ENCODE measurements around the gene ARFRP1. TPM values are rescaled to one million over a fixed set of nuclear protein-coding genes. Genes with fewer than 3 reads are reported as not detected.

Gene ARFRP1
- total and polyA plus RNA-seq, 2 experiments from 2014 or later, result 16.7 to 24.6 TPM

GRCh38 chr20:63742381-63743024, 34.7 kb upstream of the ARFRP1 start (continued):
- TF ChIP-seq, protein P1, sequence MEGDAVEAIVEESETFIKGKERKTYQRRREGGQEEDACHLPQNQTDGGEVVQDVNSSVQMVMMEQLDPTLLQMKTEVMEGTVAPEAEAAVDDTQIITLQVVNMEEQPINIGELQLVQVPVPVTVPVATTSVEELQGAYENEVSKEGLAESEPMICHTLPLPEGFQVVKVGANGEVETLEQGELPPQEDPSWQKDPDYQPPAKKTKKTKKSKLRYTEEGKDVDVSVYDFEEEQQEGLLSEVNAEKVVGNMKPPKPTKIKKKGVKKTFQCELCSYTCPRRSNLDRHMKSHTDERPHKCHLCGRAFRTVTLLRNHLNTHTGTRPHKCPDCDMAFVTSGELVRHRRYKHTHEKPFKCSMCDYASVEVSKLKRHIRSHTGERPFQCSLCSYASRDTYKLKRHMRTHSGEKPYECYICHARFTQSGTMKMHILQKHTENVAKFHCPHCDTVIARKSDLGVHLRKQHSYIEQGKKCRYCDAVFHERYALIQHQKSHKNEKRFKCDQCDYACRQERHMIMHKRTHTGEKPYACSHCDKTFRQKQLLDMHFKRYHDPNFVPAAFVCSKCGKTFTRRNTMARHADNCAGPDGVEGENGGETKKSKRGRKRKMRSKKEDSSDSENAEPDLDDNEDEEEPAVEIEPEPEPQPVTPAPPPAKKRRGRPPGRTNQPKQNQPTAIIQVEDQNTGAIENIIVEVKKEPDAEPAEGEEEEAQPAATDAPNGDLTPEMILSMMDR (conservative IDR thresholded peaks at IDR 0.05; ENCODE audit: low read depth in 2 of 2), result no peak
- TF ChIP-seq CREB1 (CRISPR knock-in tag; IDR thresholded peaks at IDR 0.05; ENCODE audit: low read depth), result no peak

GRCh38 chr20:63741676-63742380, 34.1 kb upstream of the ARFRP1 start:
- Histone ChIP-seq H2AFZ (no peak overlapping the region), H3K27me3 (ENCODE audit: insufficient read depth) (peaks cover 6% of the 10 kb centered on the region), H3K79me2 (replicated peaks; ENCODE audit: insufficient read depth) (no peaks in the 10 kb centered on the region), H3F3A (replicated peaks; ENCODE audit: low read depth) (peaks cover 14% of the 10 kb centered on the region; the same call in 1 of the 2 replicates), H3K9me2 (ENCODE audit: insufficient read depth) (no peaks in the 10 kb centered on the region), H3K27ac (ENCODE audit: low read depth) (0 out of 2 replicates have a peak overlapping the region, but pooled peaks have one; percentile 50), H3K4me2 (peak overlapping the region; percentile 86; the same call in 1 of the 2 replicates), H3K4me3 (no peak overlapping the region), H3K36me3 (ENCODE audit: insufficient read depth) (no peaks in the 10 kb centered on the region), H3K4me1 (ENCODE audit: insufficient read depth) (peaks cover 7% of the 10 kb centered on the region; the same call in 1 of the 2 replicates), H4K20me1 (replicated peaks; ENCODE audit: insufficient read depth) (no peaks in the 10 kb centered on the region)
- Mint-ChIP-seq H3K4me3 (peak overlapping the region; percentile 68; the same call in 2 of the 3 replicates), H3K4me1 (no peaks in the 10 kb centered on the region; the same call in 2 of the 3 replicates), H3K36me3 (ENCODE audit: low read depth) (peaks cover 8% of the 10 kb centered on the region), H3K9me3 (no peaks in the 10 kb centered on the region; the same call in 2 of the 3 replicates), H3K27ac (no peak overlapping the region), H3K27me3 (ENCODE audit: insufficient read depth, low read depth, poor library complexity) (peaks cover 6% of the 10 kb centered on the region)
- DNase-seq (ENCODE audit: low spot score) (no peak), ATAC-seq (no peak)
- TF ChIP-seq NANOG (IDR thresholded peaks at IDR 0.05; ENCODE audit: borderline replicate concordance) (no peak), EZH2phosphoT487 (IDR thresholded peaks at IDR 0.05; ENCODE audit: unreplicated experiment) (no peak), JUNB (IDR thresholded peaks at IDR 0.05; ENCODE audit: unreplicated experiment) (no peak), EZH2 (IDR thresholded peaks at IDR 0.05; ENCODE audit: low read depth, unreplicated experiment) (no peak), REST (IDR thresholded peaks at IDR 0.05; ENCODE audit: unreplicated experiment) (no peak), ZNF331 (CRISPR knock-in tag; IDR thresholded peaks at IDR 0.05; ENCODE audit: low read depth) (no peak), ZNF114 (CRISPR knock-in tag; IDR thresholded peaks at IDR 0.05) (no peak)
- TF ChIP-seq, protein P1 (conservative IDR thresholded peaks at IDR 0.05; ENCODE audit: low read depth in 2 of 2), result no peak
- TF ChIP-seq, protein P2, sequence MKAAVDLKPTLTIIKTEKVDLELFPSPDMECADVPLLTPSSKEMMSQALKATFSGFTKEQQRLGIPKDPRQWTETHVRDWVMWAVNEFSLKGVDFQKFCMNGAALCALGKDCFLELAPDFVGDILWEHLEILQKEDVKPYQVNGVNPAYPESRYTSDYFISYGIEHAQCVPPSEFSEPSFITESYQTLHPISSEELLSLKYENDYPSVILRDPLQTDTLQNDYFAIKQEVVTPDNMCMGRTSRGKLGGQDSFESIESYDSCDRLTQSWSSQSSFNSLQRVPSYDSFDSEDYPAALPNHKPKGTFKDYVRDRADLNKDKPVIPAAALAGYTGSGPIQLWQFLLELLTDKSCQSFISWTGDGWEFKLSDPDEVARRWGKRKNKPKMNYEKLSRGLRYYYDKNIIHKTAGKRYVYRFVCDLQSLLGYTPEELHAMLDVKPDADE (IDR thresholded peaks at IDR 0.05), result no peak
